Measurements from ENCODE around the gene PLA2G4D.

Gene PLA2G4D

DNA sequence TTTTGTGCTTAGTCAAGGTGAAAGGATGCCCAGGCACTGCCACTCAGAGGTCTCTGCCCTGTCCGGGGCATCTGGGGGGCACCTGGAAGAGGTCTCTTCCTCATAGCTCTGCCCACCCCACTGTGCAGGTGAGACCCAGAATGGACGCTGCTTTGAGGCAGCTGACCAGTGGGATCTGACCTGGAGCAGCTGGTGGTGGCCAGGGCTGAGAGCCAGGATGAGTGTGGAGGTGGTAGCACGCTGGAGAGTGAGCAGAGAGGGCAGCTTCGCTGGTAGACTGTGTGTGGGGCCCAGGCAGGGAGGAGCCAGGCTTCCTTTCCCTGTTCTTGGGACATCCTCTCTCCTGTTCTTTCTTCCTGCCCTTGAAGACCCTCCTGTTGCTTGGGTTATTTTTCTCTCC lies 41.4 kb downstream of the PLA2G4D start:
- H3K4me3 ChIP-seq (ENCODE audit: low read length) = no peak overlapping the region
- no peak for TF ChIP-seq ZNF274 (IDR thresholded peaks at IDR 0.05; ENCODE audit: low read depth, low read length)

DNA sequence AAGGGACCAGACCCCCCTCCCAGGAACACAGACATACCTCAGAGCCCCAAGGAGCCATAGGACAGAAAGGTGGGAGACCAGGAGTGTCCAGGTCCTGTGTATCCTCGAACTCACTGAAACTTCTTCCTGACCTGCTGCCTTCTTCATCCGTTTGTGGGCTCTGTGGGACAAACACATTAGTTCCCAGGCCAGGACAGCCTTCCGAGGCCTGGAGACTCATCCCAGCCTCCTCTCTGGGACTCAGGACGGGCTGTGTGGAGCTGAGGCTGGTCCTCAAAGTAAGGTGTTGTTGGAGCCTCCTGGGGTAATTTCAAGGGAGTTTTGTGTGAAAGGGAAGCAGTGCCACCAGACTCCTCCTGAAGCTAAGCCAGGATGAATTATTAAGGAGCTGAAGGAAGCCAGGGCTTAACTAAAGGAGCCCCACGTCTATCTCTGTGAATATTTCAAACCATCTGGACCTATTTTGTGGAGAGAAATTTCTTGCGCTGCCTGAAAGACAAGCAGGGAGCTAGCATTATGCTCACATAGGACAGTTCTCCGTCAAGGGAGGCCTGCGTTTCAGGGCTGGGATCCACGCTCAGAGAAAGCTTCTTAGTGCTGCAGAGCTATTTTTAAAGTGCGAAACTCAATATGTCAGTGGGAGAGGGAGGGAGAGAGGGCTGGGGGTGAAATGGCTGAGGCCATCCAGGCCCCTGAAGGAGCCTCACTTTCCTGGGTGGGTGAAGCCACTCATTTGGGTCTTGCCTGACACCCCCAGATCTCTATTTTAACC lies 43.7 kb downstream of the PLA2G4D start:
- H3K4me3 ChIP-seq (ENCODE audit: low read length) = no peak overlapping the region
- TF ChIP-seq ZNF274 (IDR thresholded peaks at IDR 0.05; ENCODE audit: low read depth, low read length) = no peak

DNA sequence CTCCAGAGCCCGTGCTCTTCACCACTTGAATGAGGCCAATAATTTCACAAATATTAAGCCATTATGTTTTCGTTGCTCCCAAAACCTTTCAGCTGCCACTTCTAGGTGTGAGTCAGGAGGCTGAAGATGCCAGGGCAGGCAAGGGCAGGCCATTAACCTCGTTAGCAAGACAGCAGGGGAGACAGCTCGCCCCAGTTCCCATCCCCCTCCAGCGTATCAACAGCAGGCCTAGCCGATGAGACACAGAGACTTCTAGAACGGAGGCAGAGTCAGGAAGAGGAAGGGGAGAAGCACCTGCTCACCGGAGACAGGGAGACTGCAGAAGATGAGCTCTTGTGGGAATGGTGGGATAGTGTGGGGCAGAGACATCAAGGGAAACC lies 45.6 kb downstream of the PLA2G4D start:
- TF ChIP-seq ZNF274 (IDR thresholded peaks at IDR 0.05; ENCODE audit: low read depth, low read length) = no peak
- no peak overlapping the region for H3K4me3 ChIP-seq (ENCODE audit: low read length)

DNA sequence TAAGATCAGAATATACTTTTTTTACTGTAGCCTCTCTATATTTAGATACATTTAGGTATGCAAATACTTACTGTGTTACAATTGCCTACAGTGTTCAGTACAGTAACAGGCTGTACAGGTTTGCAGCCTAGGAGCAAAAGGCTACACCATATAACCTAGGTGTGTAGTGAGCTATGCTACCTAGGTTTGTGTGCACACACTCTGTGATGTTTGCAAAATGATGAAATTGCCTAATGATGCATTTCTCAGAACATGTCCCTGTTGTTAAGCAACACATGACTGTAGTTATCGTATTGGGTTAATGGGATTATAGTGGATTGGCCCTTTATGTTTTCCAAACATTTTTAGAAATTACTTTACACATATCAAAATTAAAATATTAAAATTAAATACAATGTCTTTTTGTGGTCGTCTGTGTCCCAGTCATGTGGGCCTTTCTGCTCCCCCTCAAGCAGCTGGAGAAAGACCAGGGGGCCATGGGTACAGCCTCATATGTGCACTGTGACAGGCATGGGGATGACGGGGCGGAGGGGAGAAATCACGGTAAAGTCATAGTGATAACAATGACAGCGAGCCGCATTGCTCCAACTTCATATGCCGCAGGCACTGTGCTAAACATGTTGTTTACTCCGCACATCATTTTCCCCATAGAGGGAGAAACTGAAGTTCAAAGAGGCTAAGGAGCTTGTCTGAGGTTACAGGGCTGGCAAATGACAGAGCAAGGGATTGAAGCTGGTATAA lies 46.1 kb downstream of the PLA2G4D start:
- TF ChIP-seq ZNF274 (IDR thresholded peaks at IDR 0.05; ENCODE audit: low read depth, low read length) = no peak
- no peak overlapping the region for H3K4me3 ChIP-seq (ENCODE audit: low read length)

DNA sequence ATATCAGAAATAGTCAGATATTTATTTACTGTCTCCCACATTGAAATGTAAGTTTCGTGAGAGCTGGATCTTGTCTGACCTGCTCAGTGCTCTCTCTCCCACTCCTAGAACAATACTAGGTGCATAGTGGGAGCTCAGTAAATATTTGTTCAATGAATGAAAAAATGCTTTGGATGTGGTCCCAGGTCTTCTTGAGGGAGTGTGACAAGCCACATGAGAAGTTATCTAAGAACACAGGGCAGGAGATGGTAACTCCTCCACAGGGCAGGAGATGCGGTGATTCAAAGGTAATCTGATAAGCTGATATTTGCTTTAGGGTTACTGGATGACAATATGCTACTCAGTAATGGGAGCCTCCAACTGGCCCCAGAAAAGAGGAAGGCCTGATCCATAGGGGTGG lies 47.8 kb downstream of the PLA2G4D start:
- no peak overlapping the region for H3K4me3 ChIP-seq (ENCODE audit: low read length)
- TF ChIP-seq ZNF274 (IDR thresholded peaks at IDR 0.05; ENCODE audit: low read depth, low read length) = no peak

DNA sequence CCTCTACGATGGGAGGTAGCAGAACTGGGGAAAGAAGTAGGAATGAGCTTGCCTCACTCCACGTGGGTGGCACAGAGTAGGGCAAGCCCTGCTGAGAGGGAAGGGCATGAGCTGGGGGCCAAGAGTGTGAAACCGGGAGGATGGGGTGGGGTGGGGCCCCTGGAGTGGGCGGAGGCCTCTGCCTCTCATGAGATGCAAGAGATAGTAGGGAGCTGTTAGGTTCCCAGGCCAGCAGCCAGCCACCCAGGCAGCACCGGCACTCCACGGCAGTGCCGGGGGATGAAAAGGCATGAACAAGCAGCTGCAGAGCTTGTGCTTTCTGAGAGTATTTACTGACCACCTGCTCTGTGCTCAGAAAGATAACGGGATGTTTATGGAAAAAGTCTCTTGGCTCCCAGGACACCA lies 49.1 kb downstream of the PLA2G4D start:
- no peak for TF ChIP-seq ZNF274 (IDR thresholded peaks at IDR 0.05; ENCODE audit: low read depth, low read length)
- no peak overlapping the region for H3K4me3 ChIP-seq (ENCODE audit: low read length)

DNA sequence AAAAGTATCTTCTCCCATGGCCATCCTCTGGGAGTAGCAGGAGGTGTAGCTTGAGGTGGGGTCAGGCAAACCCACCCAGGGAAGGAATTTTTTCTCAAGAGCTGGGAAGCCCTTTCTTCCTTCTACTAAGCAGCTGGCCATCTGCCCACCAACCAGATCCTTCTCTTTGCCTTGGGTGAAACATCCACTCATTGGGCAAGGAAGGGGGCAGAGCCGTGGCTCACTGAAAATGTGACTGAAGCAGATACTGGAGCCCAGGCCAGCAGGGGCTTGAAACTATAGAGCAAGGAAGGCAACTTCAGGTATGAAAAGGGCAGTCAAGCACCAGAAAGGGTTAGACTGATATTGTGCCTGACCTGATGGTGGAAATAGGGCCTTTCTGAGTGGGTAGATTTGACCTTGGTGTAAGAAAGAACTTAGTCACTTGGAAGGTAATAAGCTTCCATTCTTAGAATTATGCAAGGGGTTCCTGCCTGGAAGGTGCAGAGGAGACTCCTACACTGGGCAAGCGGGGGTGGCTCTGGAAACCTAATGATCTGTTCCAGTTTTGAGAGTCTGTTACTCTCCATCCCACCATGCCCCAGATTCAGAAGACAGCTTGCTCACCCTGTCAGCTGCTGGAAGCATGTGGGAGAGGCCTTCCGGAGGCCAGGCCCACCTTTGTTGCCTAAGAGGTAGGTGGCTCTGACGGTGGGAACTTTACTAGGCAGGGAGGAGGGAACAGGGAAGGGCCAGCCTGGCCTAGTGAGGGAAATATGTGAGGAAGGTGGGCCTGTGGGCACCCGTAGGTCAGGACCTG lies 51.6 kb downstream of the PLA2G4D start:
- no peak overlapping the region for H3K4me3 ChIP-seq (ENCODE audit: low read length)
- TF ChIP-seq ZNF274 (IDR thresholded peaks at IDR 0.05; ENCODE audit: low read depth, low read length) = no peak

DNA sequence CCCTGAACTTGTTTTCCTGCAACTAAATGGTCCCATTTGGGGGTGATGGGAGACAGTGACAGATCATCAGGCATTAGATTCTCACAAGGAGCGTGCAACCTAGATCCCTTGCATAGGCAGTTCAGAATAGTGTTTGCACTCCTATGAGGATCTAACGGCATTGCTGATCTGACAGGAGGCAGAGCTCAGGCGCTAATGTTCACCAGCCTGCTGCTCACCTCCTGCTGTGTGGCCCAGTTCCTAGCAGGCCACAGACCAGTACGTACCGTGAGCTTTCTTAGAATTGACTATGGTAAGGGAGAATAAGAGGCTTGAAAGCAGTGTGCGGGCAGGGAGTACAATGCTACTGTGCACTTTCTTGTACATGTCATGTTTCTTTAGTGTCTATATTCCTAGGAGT lies 56.0 kb downstream of the PLA2G4D start:
- no peak for TF ChIP-seq ZNF274 (IDR thresholded peaks at IDR 0.05; ENCODE audit: low read depth, low read length)
- no peak overlapping the region for H3K4me3 ChIP-seq (ENCODE audit: low read length)

DNA sequence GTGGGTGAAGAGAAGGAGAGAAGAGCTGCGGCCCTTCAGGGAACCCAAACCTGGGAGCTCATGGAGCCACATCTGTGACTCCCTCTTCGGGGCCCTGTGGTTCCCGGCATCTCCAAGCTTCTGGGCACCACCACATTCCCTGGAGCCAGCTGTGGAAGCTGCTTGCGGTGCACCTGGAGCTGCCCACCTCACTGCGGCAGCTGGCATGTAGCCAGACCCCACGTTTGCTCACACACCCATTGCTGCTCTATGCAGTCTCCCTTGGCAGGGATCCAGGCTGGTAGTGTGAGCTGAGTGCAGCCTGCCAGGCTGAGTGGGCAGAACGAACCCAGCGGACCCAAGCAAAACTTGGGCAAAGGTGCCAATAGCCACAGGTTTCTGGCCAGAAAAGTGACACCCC lies 56.7 kb downstream of the PLA2G4D start:
- H3K4me3 ChIP-seq (ENCODE audit: low read length) = no peak overlapping the region
- no peak for TF ChIP-seq ZNF274 (IDR thresholded peaks at IDR 0.05; ENCODE audit: low read depth, low read length)

DNA sequence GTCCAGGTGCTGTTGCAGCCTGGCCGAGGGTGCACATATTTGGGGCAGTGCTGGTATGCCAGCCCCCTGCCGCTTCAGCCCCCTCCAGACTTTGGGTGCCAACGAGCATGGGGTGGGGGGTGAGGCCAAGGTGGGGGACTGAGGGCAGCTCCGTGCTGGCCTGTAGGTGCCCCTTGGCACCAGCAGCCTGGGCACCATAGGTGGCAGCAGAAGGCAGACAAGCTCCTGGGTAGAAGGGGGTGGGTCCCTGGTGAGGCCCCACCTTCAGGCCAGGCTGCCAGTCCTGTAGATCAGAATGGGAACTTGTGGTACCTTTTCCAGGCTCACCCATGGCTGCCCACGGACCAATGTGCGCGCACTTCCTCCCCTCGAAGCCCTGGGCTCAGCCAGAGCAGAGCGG lies 57.4 kb downstream of the PLA2G4D start:
- TF ChIP-seq ZNF274 (IDR thresholded peaks at IDR 0.05; ENCODE audit: low read depth, low read length) = no peak
- no peak overlapping the region for H3K4me3 ChIP-seq (ENCODE audit: low read length)

DNA sequence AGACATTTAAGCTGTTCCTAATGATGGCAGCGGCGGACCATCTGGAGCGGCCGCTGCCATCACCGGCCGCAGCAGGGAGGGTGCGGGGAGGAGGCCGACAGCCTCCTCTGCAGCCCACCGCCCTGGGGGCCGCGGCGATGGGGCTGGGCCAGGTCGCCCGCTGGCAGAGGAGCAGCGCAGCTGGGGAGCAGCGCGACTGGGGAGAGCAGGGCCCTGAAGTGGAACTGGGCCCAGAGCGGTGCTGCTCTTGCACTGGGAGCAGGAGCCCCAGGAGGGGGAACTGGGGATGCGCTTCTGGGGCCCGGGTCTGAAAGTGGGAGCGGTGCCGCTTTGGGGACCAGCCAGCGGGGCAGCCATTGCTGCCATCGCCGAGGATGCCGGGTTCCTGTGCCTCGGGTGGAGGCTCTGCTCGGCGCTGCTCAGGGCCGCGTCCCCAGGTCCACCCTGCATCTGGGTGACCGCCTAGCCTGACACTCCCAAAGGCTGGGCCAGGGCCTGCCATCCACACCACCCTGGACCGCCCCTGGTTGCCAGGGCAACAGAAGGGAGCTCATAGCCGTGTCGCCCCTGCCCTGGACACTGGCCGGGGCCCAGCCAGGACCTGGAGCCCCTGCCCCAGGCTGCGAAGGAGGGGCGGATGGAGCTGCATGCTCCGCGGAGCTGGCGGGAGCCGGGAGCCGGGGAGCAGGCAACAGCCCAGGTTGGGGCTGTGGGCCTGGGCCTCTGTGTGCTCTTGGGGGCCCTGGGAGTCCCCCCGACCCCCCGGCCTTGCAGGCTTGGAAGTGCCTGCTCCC lies 58.1 kb downstream of the PLA2G4D start:
- TF ChIP-seq ZNF274 (IDR thresholded peaks at IDR 0.05; ENCODE audit: low read depth, low read length) = no peak
- H3K4me3 ChIP-seq (ENCODE audit: low read length) = no peak overlapping the region; the same call in 1 of the 2 replicates

DNA sequence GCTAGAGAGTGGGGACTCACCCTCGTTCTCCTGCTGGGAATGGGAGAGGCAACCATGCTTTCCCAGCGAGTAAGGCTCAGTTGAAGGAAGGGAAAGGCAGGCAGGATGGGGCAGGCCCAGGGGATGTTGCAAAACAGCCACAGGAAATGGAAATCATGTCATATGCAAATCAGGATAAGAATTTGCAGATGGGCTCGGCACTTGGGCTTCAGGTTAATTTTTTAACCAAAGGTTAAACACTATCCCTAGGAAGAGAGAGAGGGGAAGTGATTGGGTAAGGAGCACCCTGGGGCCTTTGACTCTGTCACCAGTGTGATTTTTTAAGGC lies 59.0 kb downstream of the PLA2G4D start:
- H3K4me3 ChIP-seq (ENCODE audit: low read length) = peak overlapping the region; percentile 61; the same call in 1 of the 2 replicates
- TF ChIP-seq ZNF274 (IDR thresholded peaks at IDR 0.05; ENCODE audit: low read depth, low read length) = no peak

DNA sequence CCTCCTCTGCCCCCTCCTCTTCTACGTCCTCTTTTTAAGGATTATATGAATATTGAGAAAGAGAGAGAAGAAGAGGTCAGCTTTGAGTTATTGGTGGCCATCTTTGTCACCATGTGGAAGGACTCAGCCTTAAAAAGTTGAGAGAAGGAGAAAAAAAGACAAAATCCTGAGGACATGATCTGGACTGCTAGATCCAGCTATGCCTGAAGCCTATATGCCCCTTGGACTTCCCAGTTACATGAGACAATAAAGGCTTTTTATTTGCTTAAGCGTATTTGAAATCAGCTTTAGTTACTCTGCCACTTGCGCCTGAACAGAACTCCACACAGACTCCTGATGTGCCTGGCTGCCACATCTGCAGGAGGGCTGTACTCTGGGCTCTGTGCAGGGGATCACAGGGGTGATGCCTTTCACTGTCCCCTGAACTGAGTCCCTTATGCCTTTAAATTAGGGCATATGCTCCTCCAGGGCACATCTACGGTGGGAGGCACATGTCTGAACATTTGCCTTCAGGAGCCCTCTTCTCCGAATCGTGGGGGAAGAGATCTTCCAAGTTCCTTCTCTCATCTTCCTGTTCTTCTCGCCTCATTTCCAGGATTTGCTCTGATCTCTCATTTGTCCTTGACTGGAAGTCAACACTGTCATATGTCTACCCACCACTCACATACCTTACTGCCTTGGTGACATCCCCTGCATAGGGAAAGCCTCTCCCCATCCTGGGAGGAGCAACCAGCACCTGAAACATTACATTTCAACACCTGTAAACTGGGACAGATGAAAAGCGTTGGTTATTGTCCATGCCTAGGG lies 59.5 kb downstream of the PLA2G4D start:
- TF ChIP-seq ZNF274 (IDR thresholded peaks at IDR 0.05; ENCODE audit: low read depth, low read length) = no peak
- peak overlapping the region; percentile 61; the same call in 1 of the 2 replicates for H3K4me3 ChIP-seq (ENCODE audit: low read length)

Measured in GM08714 (cell line).